Measurements from ENCODE around the gene RND1. TPM values are rescaled to one million over a fixed set of nuclear protein-coding genes. Genes with fewer than 3 reads are reported as not detected.
"Not testable (repeated sequence)": the region's sequence is repeated elsewhere in the genome, so short reads cannot be mapped to it uniquely, and the experiment has no call there.

Gene RND1
- total RNA-seq, 1 donor from 2014 or later: 2.4 TPM

- Mint-ChIP-seq H3K4me1 (ENCODE audit: low read depth, unreplicated experiment) (peaks cover 15% of the 10 kb centered on the region), H3K27ac (ENCODE audit: unreplicated experiment) (peak overlapping the region; percentile 75), H3K9me3 (ENCODE audit: unreplicated experiment) (no peaks in the 10 kb centered on the region), H3K4me3 (ENCODE audit: unreplicated experiment) (peak overlapping the region; percentile 95), H3K36me3 (ENCODE audit: low read depth, unreplicated experiment) (no peaks in the 10 kb centered on the region), H3K27me3 (ENCODE audit: low read depth, unreplicated experiment) (no peaks in the 10 kb centered on the region)
- peak overlapping the region; percentile 66 for H2AFZ ChIP-seq (ENCODE audit: low read depth, low read length)
- H3K79me2 ChIP-seq (ENCODE audit: insufficient read depth, low read length): peaks cover 39% of the 10 kb centered on the region
- TF ChIP-seq CTCF (IDR thresholded peaks at IDR 0.05; ENCODE audit: insufficient read depth, low read depth, low read length): peak; percentile 94
- no peak for TF ChIP-seq EZH2 (IDR thresholded peaks at IDR 0.05; ENCODE audit: insufficient read depth, low read length)
- no peaks in the 10 kb centered on the region for H3K9me3 ChIP-seq (ENCODE audit: insufficient read depth, low read depth, low read length)
- peaks cover 22% of the 10 kb centered on the region for H4K20me1 ChIP-seq (ENCODE audit: insufficient read depth, low read length)
- peaks cover 2% of the 10 kb centered on the region for H3K36me3 ChIP-seq (ENCODE audit: insufficient read depth, low read length)
- peak overlapping the region; percentile 97 for H3K9ac ChIP-seq (ENCODE audit: low read length)
- H3K4me1 ChIP-seq (ENCODE audit: insufficient read depth, low read length): peaks cover 15% of the 10 kb centered on the region
- peak; percentile 13 for FAIRE-seq
- peak overlapping the region; percentile 83 for H3K4me2 ChIP-seq (ENCODE audit: low read length)
- DNase-seq (ENCODE audit: low read depth): peak; percentile 65
- H3K4me3 ChIP-seq (ENCODE audit: insufficient read depth, low read depth, low read length): peak overlapping the region; percentile 99
- H3K27ac ChIP-seq (ENCODE audit: low read depth, low read length): peak overlapping the region; percentile 14
- no peaks in the 10 kb centered on the region for H3K27me3 ChIP-seq (ENCODE audit: insufficient read depth, low read length)
These were observed 12.7 kb downstream of the RND1 start for GRCh38 chr12:48852734-48853688.

GRCh38 chr12:48851883-48852733, 13.6 kb downstream of the RND1 start, which contains the start of gene DDX23:
DDX23 (minus strand) TSS chr12:48852163; CDS start chr12:48845782, 6,381 bp downstream.
- Histone ChIP-seq H3K9ac (ENCODE audit: low read length) (peak within 1 kb of the TSS; percentile 97), H3K4me2 (ENCODE audit: low read length) (peak within 1 kb of the TSS; percentile 83), H3K4me1 (ENCODE audit: insufficient read depth, low read length) (peaks cover 15% of the 10 kb centered on the region), H3K4me3 (ENCODE audit: insufficient read depth, low read depth, low read length) (peak within 1 kb of the TSS; percentile 99), H3K27me3 (ENCODE audit: insufficient read depth, low read length) (no peaks in the 10 kb centered on the region), H4K20me1 (ENCODE audit: insufficient read depth, low read length) (peaks cover 27% of the 10 kb centered on the region), H3K36me3 (ENCODE audit: insufficient read depth, low read length) (peaks cover 2% of the 10 kb centered on the region), H3K27ac (ENCODE audit: low read depth, low read length) (peak within 1 kb of the TSS; percentile 90), H2AFZ (ENCODE audit: low read depth, low read length) (peak within 1 kb of the TSS; percentile 92), H3K9me3 (ENCODE audit: insufficient read depth, low read depth, low read length) (no peaks in the 10 kb centered on the region), H3K79me2 (ENCODE audit: insufficient read depth, low read length) (peaks cover 46% of the 10 kb centered on the region)
- H3K9me3 Mint-ChIP-seq (ENCODE audit: unreplicated experiment): no peaks in the 10 kb centered on the region
- H3K36me3 Mint-ChIP-seq (ENCODE audit: low read depth, unreplicated experiment): no peaks in the 10 kb centered on the region
- H3K4me3 Mint-ChIP-seq (ENCODE audit: unreplicated experiment): peak within 1 kb of the TSS; percentile 95
- FAIRE-seq (no peak), DNase-seq (ENCODE audit: low read depth) (peak; percentile 96)
- TF ChIP-seq EZH2 (IDR thresholded peaks at IDR 0.05; ENCODE audit: insufficient read depth, low read length) (no peak), CTCF (IDR thresholded peaks at IDR 0.05; ENCODE audit: insufficient read depth, low read depth, low read length) (no peak)
- no peaks in the 10 kb centered on the region for H3K27me3 Mint-ChIP-seq (ENCODE audit: low read depth, unreplicated experiment)
- H3K4me1 Mint-ChIP-seq (ENCODE audit: low read depth, unreplicated experiment): peaks cover 15% of the 10 kb centered on the region
- H3K27ac Mint-ChIP-seq (ENCODE audit: unreplicated experiment): peak within 1 kb of the TSS; percentile 87

- H3K27ac ChIP-seq (ENCODE audit: low read depth, low read length); H3K4me3 ChIP-seq (ENCODE audit: insufficient read depth, low read depth, low read length); DNase-seq (ENCODE audit: low read depth); H3K4me2 ChIP-seq (ENCODE audit: low read length); H3K27me3 Mint-ChIP-seq (ENCODE audit: low read depth, unreplicated experiment); H3K9me3 Mint-ChIP-seq (ENCODE audit: unreplicated experiment); H2AFZ ChIP-seq (ENCODE audit: low read depth, low read length); H3K27me3 ChIP-seq (ENCODE audit: insufficient read depth, low read length); FAIRE-seq; H3K4me1 Mint-ChIP-seq (ENCODE audit: low read depth, unreplicated experiment); H3K4me1 ChIP-seq (ENCODE audit: insufficient read depth, low read length); H3K27ac Mint-ChIP-seq (ENCODE audit: unreplicated experiment); H3K9me3 ChIP-seq (ENCODE audit: insufficient read depth, low read depth, low read length); H3K4me3 Mint-ChIP-seq (ENCODE audit: unreplicated experiment); H3K9ac ChIP-seq (ENCODE audit: low read length): not testable (repeated sequence)
- peaks cover 42% of the 10 kb centered on the region for H3K36me3 ChIP-seq (ENCODE audit: insufficient read depth, low read length)
- peaks cover 24% of the 10 kb centered on the region for H4K20me1 ChIP-seq (ENCODE audit: insufficient read depth, low read length)
- peaks cover 10% of the 10 kb centered on the region for H3K79me2 ChIP-seq (ENCODE audit: insufficient read depth, low read length)
- H3K36me3 Mint-ChIP-seq (ENCODE audit: low read depth, unreplicated experiment): peaks cover 16% of the 10 kb centered on the region
These were observed 23.6 kb downstream of the RND1 start for GRCh38 chr12:48842021-48842420.

Measured in astrocyte (in vitro differentiated cells and primary cell).